ENCODE results near the gene UBAP1L.

DNA sequence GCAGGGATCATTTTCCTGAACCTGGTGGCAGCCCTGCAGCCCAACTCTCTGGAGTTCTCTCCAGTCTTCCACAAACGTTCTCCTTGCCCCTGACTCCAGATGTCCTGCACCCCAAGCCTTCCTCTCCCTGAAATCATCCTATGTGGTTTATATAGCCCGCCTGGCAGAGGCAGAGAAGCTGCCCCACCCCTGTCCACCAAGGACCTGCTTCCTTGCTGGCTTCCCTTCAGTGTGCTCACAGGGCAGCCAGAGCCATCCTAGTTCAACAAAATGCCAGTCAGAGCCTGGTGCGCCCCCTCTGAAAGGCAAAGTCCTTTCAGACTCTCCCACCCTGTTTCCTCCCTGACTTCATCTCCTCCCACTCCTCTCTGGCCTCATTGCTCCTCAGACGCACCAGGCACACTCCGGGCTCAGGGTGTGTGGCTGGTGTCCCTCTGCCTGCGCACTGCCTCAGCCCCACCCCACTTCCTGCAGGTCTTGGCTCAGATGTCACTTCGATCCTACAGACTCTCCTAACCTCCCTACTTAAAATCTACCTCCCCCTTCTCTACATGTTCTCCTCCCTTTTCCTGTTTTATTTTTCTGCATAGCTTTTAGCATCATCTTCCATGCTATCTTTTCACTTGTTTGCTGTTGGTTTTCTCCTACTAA is 32.6 kb downstream of the UBAP1L start:
- TF ChIP-seq, protein P1, sequence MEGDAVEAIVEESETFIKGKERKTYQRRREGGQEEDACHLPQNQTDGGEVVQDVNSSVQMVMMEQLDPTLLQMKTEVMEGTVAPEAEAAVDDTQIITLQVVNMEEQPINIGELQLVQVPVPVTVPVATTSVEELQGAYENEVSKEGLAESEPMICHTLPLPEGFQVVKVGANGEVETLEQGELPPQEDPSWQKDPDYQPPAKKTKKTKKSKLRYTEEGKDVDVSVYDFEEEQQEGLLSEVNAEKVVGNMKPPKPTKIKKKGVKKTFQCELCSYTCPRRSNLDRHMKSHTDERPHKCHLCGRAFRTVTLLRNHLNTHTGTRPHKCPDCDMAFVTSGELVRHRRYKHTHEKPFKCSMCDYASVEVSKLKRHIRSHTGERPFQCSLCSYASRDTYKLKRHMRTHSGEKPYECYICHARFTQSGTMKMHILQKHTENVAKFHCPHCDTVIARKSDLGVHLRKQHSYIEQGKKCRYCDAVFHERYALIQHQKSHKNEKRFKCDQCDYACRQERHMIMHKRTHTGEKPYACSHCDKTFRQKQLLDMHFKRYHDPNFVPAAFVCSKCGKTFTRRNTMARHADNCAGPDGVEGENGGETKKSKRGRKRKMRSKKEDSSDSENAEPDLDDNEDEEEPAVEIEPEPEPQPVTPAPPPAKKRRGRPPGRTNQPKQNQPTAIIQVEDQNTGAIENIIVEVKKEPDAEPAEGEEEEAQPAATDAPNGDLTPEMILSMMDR (IDR thresholded peaks at IDR 0.05; ENCODE audit: low read depth, low read length), result no peak
- TF ChIP-seq EZH2phosphoT487 (IDR thresholded peaks at IDR 0.05; ENCODE audit: low read depth), result no peak
